Umbilical cord (tissue), 2 donors: ENCODE data around the gene FHOD3. TPM values are rescaled to one million over a fixed set of nuclear protein-coding genes. Genes with fewer than 3 reads are reported as not detected.

ENCODE experiments used
- DNase-seq: peaks from one replicate; pipeline ENCODE4 v3.0.0-alpha.2; 2015; ENCODE audit warnings: low spot score
- total RNA-seq: library from RNA; depleted of rRNA; stranded (reverse); fragments of >200 nt; gene quantifications from one replicate; pipeline ENCODE4 v1.2.3, GENCODE V29; 2014; ENCODE audit warnings: low replicate concordance; ENCODE audit not compliant: insufficient read depth

Gene FHOD3
- total RNA-seq, 1 donor from 2014 or later, result 59.7 TPM

GRCh38 chr18:36405611-36406010 lies 108.1 kb downstream of the FHOD3 start:
- no peak for DNase-seq

DNA sequence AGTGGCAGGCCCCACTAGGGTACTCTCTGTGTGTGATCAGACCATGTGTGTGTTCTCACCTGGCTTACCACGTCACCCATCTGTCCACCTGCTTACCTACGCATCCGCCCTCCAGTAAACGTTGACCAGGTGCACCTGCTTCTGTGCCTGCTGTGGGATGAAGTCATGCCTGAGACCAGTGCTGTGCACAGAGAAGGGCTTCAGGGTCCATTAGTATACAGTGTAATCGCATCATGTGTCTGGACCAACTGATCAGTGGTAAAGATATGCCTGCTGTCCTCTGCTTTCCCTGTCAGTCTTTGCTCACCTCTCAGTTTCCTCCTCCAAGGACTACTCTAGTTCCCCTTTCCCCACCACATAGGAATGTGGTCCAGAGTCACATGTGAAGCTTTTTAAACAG lies 109.3 kb downstream of the FHOD3 start:
- no peak for DNase-seq

DNA sequence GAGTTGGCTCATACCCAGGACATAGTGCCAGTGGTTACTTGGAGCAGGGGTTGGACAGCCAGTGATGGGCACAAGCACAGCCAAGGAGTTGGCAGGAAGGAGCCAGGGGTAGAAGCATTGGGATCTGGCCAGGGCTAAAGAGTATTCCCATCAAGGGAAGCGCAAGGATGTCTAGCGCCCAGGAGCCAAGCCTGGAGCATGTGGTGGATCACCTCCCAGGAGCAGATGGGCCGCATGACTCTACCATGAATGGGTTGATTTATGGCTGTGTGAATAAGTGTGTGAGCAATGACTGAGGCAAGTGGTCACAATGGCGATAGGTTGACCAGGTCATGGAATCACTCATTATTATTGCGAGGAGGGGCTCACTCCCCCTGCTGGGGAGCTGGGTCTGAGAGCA lies 111.1 kb downstream of the FHOD3 start:
- DNase-seq, result no peak

- DNase-seq, result no peak
These were observed 112.3 kb downstream of the FHOD3 start for GRCh38 chr18:36409779-36410178.

GRCh38 chr18:36410346-36410745 lies 112.8 kb downstream of the FHOD3 start:
- no peak for DNase-seq

DNA sequence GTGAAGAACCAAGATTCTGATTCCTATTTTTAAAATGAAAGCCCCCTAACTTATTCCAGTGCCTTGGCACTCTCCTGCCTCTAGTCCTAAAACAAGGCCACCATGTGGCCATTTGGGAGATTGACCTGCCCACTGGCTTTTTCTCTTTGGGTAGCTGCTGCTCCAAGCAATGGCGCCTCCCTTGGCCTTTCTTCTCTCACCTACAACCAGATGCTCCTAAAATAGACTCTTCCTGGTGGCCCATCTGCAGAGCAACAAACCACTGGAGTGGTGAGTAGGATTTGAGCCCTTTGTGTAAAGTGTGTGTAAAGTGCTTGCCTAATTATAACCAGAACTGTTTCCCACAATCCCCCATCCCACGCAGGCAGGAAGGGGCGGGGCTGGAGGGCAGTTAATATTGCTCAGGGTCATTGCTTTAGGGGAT lies 114.2 kb downstream of the FHOD3 start:
- DNase-seq, result no peak

- no peak for DNase-seq
These were observed 115.3 kb downstream of the FHOD3 start for GRCh38 chr18:36412778-36413177.

DNA sequence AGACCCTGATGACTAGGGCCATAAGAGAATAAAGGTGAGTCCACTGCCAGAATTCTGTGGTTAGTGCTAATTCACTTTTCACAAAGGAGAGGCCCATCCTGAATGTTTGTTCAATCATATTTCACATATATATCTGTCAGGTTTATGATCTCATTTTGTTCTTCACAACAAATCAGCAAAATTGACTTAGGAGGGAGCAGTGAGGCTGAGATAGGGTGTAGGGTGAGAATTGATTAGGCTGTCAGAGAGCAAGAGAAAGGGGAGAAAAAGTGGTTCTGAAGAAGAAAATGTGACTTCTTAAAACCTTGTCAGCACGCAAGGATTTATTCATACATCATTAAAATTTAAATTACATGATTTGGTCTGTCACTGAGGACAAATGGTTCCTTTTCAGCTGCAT lies 117.7 kb downstream of the FHOD3 start:
- DNase-seq, result no peak

DNA sequence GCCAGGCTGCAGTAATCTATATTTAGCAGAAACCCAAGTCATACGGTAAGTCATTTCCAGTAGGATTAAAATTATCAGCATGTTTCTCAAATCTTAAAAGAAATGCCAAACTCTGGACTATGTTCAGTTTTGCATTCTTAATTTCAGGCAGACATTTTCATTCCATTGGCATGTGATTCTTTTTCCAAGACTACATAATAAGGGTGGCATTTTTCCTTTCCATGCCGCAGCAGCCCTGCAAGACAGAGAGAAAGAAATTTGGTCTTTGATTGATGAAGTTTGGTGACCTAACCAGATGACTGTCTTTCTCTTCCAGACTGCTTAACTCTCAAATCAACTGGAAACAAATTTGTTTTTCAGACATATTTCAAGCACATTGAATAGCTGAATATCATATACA lies 118.1 kb downstream of the FHOD3 start:
- peak; percentile 25 for DNase-seq

DNA sequence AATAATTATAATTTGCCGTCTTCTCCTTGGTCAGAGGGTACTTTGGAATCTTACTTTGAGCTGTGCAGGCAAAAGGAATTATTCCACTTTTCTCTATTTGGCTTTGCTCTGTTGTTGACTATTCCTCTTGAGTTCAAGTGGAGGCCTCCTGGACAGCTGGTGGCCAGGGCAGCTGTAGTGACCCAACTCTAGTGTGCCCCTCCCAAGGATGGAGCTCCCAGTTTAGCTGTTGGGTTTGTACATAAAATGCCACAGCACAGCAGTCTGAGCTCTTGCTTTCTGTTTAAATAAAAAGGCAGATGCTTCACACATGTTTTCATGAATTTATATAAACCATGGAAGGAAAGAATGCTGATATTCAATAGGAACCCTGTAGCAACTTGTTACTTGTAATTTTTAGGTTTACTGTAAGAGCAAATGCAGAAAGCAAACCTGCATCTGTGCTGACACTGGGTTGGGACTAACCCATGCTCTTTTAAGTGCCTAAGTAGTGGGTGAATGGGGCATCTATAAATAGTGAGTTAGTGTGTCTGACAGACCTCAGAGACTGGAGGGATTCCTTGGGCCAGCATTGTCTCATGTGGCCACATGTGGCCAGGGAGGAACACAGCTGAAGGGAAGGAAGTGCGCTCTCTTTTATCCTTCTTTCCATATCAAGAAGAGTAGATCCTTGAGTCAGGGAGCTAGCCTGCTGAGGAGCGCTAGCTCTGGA lies 121.8 kb downstream of the FHOD3 start:
- DNase-seq, result no peak

GRCh38 chr18:36419900-36420531 lies 122.5 kb downstream of the FHOD3 start:
- no peak for DNase-seq

GRCh38 chr18:36420826-36421225 lies 123.3 kb downstream of the FHOD3 start:
- DNase-seq, result no peak

- no peak for DNase-seq
These were observed 127.2 kb downstream of the FHOD3 start for GRCh38 chr18:36424741-36425142.

- no peak for DNase-seq
These were observed 129.9 kb downstream of the FHOD3 start for GRCh38 chr18:36427369-36427768.

DNA sequence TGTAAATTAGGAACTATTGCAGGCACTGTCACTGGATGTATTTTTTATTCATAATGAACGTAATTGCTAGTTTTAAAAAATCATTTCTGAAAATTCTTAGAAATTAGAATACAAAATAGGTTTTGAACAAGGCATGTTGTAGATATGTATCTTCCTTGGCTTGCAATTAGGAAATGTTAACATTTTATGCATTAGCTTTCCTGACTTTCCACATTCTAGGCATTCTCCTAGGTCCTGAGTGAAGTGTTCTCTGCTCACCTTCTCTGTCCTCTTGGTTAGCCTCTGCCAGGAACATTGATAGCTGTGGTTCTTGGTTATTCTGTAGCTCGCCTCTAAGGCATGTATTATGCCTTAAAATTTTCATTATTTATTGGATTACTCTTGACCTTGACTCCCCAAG lies 130.3 kb downstream of the FHOD3 start:
- no peak for DNase-seq

- no peak for DNase-seq
These were observed 131.0 kb downstream of the FHOD3 start for GRCh38 chr18:36428431-36429029.

DNA sequence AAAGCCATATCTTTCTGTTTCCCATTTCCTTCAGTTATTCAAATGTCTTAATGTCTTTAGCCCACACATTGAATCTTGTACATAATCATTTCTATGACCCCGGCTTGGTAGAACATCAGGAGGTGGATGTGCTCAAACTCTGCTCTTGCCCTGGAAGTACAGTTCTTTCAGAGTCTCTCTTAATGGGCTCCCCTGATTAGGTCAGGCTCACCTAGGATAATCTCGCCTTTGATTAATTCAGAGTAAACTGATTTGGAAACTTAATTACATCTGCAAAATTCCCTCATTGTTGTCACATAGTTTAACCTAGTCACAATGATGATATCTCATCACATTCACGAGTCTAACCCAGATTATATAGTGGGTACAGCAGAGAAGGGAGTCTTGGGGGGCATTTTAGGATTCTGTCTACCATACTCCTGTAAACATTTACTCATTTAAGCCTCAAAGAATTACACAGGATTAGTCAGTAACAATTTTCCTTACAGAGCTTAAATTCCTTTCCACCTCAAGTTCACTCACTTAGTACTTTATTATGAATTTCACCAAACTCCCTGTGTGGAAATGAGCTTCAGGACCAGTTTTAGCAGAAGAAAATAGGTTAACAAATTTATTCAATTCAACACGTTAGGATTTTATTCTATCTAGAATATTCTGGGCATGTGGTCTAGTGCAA lies 135.5 kb downstream of the FHOD3 start:
- no peak for DNase-seq

GRCh38 chr18:36436387-36436786 lies 138.9 kb downstream of the FHOD3 start:
- no peak for DNase-seq

- DNase-seq, result peak; percentile 24
These were observed 143.1 kb downstream of the FHOD3 start for GRCh38 chr18:36440614-36441013.

DNA sequence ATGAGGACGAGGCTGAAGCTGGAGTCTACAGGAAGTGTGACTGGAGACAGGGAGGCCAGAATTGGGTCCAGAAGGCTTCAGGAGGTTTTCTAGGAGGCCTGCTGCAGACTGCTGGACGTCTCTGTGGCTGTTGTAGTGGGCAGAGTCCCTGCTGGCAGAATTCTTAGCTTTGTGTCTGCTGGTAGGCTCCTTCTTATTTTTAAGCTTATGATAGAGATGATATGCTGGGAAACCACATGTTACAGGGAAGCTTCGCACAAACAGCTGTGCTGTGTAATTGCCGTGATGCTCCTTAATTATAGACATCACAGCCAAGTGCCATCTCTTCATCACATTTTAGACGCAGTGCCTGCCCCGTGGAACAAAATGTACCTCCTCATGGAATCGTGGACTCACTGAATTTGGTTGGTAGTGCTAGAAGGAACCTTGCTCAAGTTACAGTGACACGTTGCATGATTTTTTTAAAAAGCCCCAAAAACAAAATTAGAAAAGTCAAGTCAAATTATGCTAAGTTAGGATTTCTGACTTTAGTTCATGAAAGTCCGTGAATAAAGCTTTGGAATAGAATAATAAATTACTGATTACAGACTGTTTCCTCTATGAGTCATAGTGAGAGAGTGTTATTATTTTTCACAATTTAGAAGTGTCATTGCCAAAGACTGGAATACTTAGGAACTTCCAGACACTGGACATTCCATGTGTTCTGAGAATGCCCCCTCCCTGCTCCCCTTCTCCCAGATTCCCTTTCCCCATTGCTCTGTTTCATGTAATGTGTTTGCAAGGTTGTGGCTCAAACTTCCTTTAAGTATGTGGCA lies 144.1 kb downstream of the FHOD3 start:
- DNase-seq, result peak; percentile 69

GRCh38 chr18:36442717-36443116 lies 145.2 kb downstream of the FHOD3 start:
- no peak for DNase-seq

DNA sequence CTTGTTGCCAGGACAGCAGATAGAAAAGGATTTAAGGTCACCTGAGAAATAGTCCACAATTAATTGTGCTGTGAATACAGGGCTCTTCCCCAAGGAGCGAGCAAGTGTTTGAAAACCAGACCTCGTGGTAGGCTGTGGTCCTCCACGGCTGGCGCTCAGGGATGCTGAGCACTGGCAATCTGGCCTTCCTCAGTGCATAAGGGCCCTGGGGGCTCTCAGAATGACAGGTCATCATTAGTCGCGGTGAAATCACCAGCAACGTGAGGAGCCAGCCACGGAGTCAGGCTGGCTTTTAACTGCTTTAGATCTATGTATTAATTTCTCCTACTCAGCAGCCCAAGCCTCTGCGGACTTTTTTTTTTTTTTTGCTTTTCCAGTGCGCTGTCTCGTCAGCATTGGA lies 148.5 kb downstream of the FHOD3 start:
- peak; percentile 6 for DNase-seq
